ENCODE measurements around the gene GPR162.

GPR162 gene

GRCh38 chr12:6870304-6870703 lies 48.7 kb downstream of the GPR162 start:
- TF ChIP-seq POLR2AphosphoS5 (IDR thresholded peaks at IDR 0.05; ENCODE audit: low read depth, low read length), result peak; percentile 50; the same call in 1 of the 2 replicates

GRCh38 chr12:6871052-6871957 lies 49.7 kb downstream of the GPR162 start:
- TF ChIP-seq TAF1 (IDR thresholded peaks at IDR 0.05; ENCODE audit: borderline replicate concordance, insufficient read depth, low read length), result no peak
- peak; percentile 83 for TF ChIP-seq POLR2AphosphoS5 (IDR thresholded peaks at IDR 0.05; ENCODE audit: low read depth, low read length)
- TF ChIP-seq SIN3A (IDR thresholded peaks at IDR 0.05; ENCODE audit: borderline replicate concordance, insufficient read depth, low read length), result no peak
- TF ChIP-seq FOXP2 (optimal IDR thresholded peaks at IDR 0.05; ENCODE audit: borderline replicate concordance, extremely low read depth, extremely low read length, insufficient read depth), result no peak
- TF ChIP-seq, protein P1, sequence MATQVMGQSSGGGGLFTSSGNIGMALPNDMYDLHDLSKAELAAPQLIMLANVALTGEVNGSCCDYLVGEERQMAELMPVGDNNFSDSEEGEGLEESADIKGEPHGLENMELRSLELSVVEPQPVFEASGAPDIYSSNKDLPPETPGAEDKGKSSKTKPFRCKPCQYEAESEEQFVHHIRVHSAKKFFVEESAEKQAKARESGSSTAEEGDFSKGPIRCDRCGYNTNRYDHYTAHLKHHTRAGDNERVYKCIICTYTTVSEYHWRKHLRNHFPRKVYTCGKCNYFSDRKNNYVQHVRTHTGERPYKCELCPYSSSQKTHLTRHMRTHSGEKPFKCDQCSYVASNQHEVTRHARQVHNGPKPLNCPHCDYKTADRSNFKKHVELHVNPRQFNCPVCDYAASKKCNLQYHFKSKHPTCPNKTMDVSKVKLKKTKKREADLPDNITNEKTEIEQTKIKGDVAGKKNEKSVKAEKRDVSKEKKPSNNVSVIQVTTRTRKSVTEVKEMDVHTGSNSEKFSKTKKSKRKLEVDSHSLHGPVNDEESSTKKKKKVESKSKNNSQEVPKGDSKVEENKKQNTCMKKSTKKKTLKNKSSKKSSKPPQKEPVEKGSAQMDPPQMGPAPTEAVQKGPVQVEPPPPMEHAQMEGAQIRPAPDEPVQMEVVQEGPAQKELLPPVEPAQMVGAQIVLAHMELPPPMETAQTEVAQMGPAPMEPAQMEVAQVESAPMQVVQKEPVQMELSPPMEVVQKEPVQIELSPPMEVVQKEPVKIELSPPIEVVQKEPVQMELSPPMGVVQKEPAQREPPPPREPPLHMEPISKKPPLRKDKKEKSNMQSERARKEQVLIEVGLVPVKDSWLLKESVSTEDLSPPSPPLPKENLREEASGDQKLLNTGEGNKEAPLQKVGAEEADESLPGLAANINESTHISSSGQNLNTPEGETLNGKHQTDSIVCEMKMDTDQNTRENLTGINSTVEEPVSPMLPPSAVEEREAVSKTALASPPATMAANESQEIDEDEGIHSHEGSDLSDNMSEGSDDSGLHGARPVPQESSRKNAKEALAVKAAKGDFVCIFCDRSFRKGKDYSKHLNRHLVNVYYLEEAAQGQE (IDR thresholded peaks at IDR 0.05; ENCODE audit: insufficient read depth in 1 of 2, low read depth in 2 of 2, low read length in 2 of 2), result no peak

- TF ChIP-seq FOXP2 (optimal IDR thresholded peaks at IDR 0.05; ENCODE audit: borderline replicate concordance, extremely low read depth, extremely low read length, insufficient read depth) (no peak), TAF1 (IDR thresholded peaks at IDR 0.05; ENCODE audit: borderline replicate concordance, insufficient read depth, low read length) (no peak; the same call in 1 of the 2 replicates), POLR2AphosphoS5 (IDR thresholded peaks at IDR 0.05; ENCODE audit: low read depth, low read length) (peak; percentile 53; the same call in 1 of the 2 replicates), SIN3A (IDR thresholded peaks at IDR 0.05; ENCODE audit: borderline replicate concordance, insufficient read depth, low read length) (peak; percentile 97)
- TF ChIP-seq, protein P1 (IDR thresholded peaks at IDR 0.05; ENCODE audit: insufficient read depth in 1 of 2, low read depth in 2 of 2, low read length in 2 of 2), result no peak
These were observed 50.7 kb downstream of the GPR162 start for GRCh38 chr12:6872073-6873048.

- TF ChIP-seq FOXP2 (optimal IDR thresholded peaks at IDR 0.05; ENCODE audit: borderline replicate concordance, extremely low read depth, extremely low read length, insufficient read depth) (no peak), POLR2AphosphoS5 (IDR thresholded peaks at IDR 0.05; ENCODE audit: low read depth, low read length) (peak; percentile 84; the same call in 1 of the 2 replicates), SIN3A (IDR thresholded peaks at IDR 0.05; ENCODE audit: borderline replicate concordance, insufficient read depth, low read length) (peak; percentile 81; the same call in 1 of the 2 replicates), TAF1 (IDR thresholded peaks at IDR 0.05; ENCODE audit: borderline replicate concordance, insufficient read depth, low read length) (peak; percentile 71; the same call in 1 of the 2 replicates)
- TF ChIP-seq, protein P1 (IDR thresholded peaks at IDR 0.05; ENCODE audit: insufficient read depth in 1 of 2, low read depth in 2 of 2, low read length in 2 of 2), result 0 out of 4 replicates have a peak, but pooled peaks of 1 of the 2 experiments have one; percentile 29
These were observed 51.7 kb downstream of the GPR162 start, which contains the start of gene SPSB2 for GRCh38 chr12:6873094-6874014. TSS of gene SPSB2 (minus strand) at chr12:6873303. CDS start at chr12:6872901, 402 bp downstream.
